ENCODE data around the gene CCDC116.

Gene CCDC116

GRCh38 chr22:21681566-21682370 is 49.2 kb downstream of the CCDC116 start:
- DNase-seq (ENCODE audit: low spot score) = no peak

- no peak for DNase-seq (ENCODE audit: low spot score)
Observed at GRCh38 chr22:21682385-21683175, 50.0 kb downstream of the CCDC116 start.

GRCh38 chr22:21683401-21683811 is 50.8 kb downstream of the CCDC116 start:
- DNase-seq (ENCODE audit: low spot score) = no peak

GRCh38 chr22:21684492-21685163 is 52.1 kb downstream of the CCDC116 start:
- no peak for DNase-seq (ENCODE audit: low spot score)

- DNase-seq (ENCODE audit: low spot score) = no peak
Observed at GRCh38 chr22:21685164-21685513, 52.6 kb downstream of the CCDC116 start.

GRCh38 chr22:21686193-21686608 is 53.6 kb downstream of the CCDC116 start:
- DNase-seq (ENCODE audit: low spot score) = no peak
